GM21619 (cell line): ENCODE data around the gene HCN2.
"Not testable (repeated sequence)": the region's sequence is repeated elsewhere in the genome, so short reads cannot be mapped to it uniquely, and the experiment has no call there.

ENCODE experiments used
- ATAC-seq: cut with Tn5 transposase; IDR thresholded peaks from one replicate; pipeline ENCODE4 v1.9.1; 2021; ENCODE audit not compliant: unreplicated experiment

HCN2 gene

GRCh38 chr19:602391-603301, 13.0 kb downstream of the HCN2 start:
- no peak for ATAC-seq

- not testable (repeated sequence) for ATAC-seq
Observed at GRCh38 chr19:603302-603639, 13.6 kb downstream of the HCN2 start.

- ATAC-seq: not testable (repeated sequence)
Observed at GRCh38 chr19:603779-604178, 14.1 kb downstream of the HCN2 start.

- no peak for ATAC-seq
Observed at GRCh38 chr19:604355-604754, 14.7 kb downstream of the HCN2 start.

GRCh38 chr19:605061-605971, 15.6 kb downstream of the HCN2 start:
- ATAC-seq: not testable (repeated sequence)

- ATAC-seq: no peak
Observed at GRCh38 chr19:607301-608154, 17.8 kb downstream of the HCN2 start.

- no peak for ATAC-seq
Observed at GRCh38 chr19:608155-609003, 18.7 kb downstream of the HCN2 start.

GRCh38 chr19:609004-609346, 19.3 kb downstream of the HCN2 start:
- no peak for ATAC-seq

DNA sequence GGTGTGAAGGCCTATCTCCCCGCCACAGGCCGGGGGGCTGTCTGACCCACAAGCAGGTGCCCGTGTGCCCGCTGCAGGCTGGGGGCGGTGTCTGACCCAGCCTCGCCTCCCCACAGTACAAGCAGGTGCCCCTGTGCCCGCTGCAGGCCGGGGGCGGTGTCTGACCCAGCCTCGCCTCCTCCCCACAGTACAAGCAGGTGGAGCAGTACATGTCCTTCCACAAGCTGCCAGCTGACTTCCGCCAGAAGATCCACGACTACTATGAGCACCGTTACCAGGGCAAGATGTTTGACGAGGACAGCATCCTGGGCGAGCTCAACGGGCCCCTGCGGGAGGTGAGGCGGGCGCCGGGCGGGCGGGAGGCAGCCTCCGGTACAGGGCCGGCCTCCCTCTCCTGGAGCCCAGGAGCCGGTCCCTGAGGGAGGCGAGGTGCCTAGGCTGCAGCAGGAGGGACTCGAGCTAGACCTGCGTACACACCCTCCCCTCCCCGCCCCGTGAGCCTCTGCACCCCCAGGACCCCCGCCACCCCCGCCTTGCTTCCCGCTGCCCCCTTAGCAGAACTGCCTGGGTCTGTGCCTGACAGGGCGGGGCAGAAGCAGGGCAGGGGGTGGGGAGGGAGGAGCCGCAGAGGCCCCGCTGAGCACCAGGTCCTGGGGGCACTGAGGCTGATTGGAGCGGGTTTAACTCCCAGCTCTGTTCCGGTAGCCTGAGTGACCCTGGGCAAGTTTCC, 20.6 kb downstream of the HCN2 start:
- no peak for ATAC-seq

DNA sequence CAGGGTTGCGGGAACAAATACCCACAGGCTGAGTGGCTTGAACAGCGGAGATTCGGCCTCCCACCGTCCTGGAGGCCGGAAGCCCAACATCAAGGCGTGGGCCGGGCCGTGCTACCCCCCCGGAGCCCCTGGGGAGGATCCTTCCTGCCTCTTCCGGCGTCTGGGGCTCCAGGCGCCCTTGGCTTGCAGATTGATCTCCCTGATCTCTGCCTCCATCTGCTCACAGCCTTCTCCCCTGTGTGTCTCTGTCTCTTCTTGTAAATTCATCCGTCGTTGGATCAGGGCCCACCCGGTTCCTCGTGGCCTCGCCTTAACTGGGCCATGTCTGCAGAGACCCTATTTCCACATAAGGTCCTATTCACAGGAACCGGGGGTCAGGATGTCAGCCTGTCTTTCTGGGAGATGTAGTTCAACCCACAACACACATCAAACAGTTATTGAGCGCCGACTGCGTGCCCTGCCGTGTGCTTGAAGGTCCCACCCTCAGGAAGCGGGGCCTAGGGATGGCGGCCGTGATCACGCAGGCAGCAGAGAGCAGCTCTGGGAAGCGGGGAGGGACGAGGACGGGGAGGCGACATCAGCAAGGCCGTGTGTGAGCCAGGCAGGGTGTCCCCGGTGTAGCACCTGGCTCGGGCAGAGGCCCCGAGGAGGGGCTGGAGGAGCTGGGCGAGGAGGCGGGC, 21.3 kb downstream of the HCN2 start:
- no peak for ATAC-seq

GRCh38 chr19:611481-611868, 21.8 kb downstream of the HCN2 start:
- no peak for ATAC-seq

GRCh38 chr19:612941-613340, 23.3 kb downstream of the HCN2 start:
- ATAC-seq: no peak

- no peak for ATAC-seq
Observed at GRCh38 chr19:613732-614567, 24.3 kb downstream of the HCN2 start.

DNA sequence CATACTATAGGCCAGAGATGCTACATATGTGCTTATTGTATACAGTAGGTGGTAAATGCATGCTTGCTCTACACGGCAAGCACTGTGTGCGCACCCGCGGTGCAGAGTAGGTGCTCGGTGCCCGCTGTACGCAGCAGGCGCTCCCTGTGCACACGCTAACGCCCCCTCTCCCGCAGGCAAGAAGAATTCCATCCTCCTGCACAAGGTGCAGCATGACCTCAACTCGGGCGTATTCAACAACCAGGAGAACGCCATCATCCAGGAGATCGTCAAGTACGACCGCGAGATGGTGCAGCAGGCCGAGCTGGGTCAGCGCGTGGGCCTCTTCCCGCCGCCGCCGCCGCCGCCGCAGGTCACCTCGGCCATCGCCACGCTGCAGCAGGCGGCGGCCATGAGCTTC, 25.9 kb downstream of the HCN2 start:
- ATAC-seq: no peak

DNA sequence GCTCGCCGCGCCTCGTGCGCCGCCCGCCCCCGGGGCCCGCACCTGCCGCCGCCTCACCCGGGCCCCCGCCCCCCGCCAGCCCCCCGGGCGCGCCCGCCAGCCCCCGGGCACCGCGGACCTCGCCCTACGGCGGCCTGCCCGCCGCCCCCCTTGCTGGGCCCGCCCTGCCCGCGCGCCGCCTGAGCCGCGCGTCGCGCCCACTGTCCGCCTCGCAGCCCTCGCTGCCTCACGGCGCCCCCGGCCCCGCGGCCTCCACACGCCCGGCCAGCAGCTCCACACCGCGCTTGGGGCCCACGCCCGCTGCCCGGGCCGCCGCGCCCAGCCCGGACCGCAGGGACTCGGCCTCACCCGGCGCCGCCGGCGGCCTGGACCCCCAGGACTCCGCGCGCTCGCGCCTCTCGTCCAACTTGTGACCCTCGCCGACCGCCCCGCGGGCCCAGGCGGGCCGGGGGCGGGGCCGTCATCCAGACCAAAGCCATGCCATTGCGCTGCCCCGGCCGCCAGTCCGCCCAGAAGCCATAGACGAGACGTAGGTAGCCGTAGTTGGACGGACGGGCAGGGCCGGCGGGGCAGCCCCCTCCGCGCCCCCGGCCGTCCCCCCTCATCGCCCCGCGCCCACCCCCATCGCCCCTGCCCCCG, 26.5 kb downstream of the HCN2 start:
- no peak for ATAC-seq

- no peak for ATAC-seq
Observed at GRCh38 chr19:616747-617526, 27.3 kb downstream of the HCN2 start.
